Thoracic aorta (tissue), 2 donors: ENCODE data around the gene XYLT1. TPM values are rescaled to one million over a fixed set of nuclear protein-coding genes. Genes with fewer than 3 reads are reported as not detected.

Source experiments
- ATAC-seq: fragments of 150-250 bp; one replicate; pipeline ENCODE4 v1.8.0; 2017; ENCODE audit warnings: low read depth; ENCODE audit not compliant: insufficient number of reproducible peaks, low FRiP score
- DNase-seq: peaks from one replicate; pipeline ENCODE4 v3.0.0-alpha.2; 2020; ENCODE audit warnings: low spot score
- H3K27ac ChIP-seq, 2 donors: fragments of 200-600 bp; sonication (generic); 1 replicate in 1 of 2; 2 replicates in 1 of 2; pipeline ENCODE4 v1.5.1; 2016; ENCODE audit warnings: mild to moderate bottlenecking in 2 of 2, moderate library complexity in 2 of 2
- H3K27me3 ChIP-seq: fragments of 200-600 bp; sonication (generic); replicated peaks from 2 replicates; pipeline ENCODE4 v1.6.0; 2016; ENCODE audit warnings: mild to moderate bottlenecking; ENCODE audit not compliant: insufficient read depth
- H3K36me3 ChIP-seq: fragments of 200-600 bp; sonication (generic); one replicate; pipeline ENCODE4 v1.5.1; 2016
- H3K4me1 ChIP-seq, 2 donors: fragments of 200-600 bp; sonication (generic); 1 replicate in 1 of 2; 2 replicates in 1 of 2; pipeline versions ENCODE4 v1.5.1 to v1.6.0; 2016; ENCODE audit warnings: low read depth in 2 of 2, mild to moderate bottlenecking in 1 of 2; ENCODE audit not compliant: control insufficient read depth in 1 of 2
- H3K4me3 ChIP-seq: fragments of 200-600 bp; sonication (generic); 2 replicates; pipeline ENCODE4 v1.5.1; 2016; ENCODE audit warnings: mild to moderate bottlenecking
- H3K9me3 ChIP-seq: fragments of 200-600 bp; sonication (generic); 2 replicates; pipeline ENCODE4 v1.5.1; 2016
- total RNA-seq, 2 donors: library from RNA; depleted of rRNA; stranded (reverse); fragments of >200 nt; gene quantifications; one replicate each; pipeline versions ENCODE4 v1.1.0 to v1.2.3, GENCODE V29; 2016
- TF ChIP-seq, protein P1 (sequence below): fragments of 200-600 bp; sonication (generic); IDR thresholded peaks from one replicate; pipeline ENCODE4 v1.5.1; 2019; ENCODE audit warnings: antibody characterized with exemption

Gene XYLT1
- total RNA-seq, 2 donors from 2014 or later, result 13.1 to 22.5 TPM

DNA sequence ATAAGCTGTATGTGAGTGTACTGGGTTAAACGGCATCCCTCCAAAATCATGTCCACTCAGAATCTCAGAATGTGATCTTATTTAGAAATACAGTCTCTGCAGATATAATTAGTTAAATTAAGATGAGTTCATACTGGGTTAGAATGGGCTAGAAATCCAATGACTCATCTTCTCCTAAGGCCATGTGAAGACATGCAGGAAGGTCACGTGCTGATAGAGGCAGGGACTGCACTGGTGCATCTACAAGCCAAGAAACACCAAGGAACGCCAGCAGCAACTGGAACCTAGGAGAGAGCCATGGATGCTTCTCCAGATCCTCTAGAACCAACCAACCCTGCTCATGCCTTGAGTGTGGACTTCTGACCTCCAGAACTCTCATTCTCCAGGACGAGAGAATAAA, 241.0 kb downstream of the XYLT1 start:
- no peak overlapping the region for H3K4me3 ChIP-seq
- H3K36me3 ChIP-seq, result no peaks in the 10 kb centered on the region
- H3K4me1 ChIP-seq, result peaks cover 11 to 32% of the 10 kb centered on the region in 2 donors
- TF ChIP-seq, protein P1, sequence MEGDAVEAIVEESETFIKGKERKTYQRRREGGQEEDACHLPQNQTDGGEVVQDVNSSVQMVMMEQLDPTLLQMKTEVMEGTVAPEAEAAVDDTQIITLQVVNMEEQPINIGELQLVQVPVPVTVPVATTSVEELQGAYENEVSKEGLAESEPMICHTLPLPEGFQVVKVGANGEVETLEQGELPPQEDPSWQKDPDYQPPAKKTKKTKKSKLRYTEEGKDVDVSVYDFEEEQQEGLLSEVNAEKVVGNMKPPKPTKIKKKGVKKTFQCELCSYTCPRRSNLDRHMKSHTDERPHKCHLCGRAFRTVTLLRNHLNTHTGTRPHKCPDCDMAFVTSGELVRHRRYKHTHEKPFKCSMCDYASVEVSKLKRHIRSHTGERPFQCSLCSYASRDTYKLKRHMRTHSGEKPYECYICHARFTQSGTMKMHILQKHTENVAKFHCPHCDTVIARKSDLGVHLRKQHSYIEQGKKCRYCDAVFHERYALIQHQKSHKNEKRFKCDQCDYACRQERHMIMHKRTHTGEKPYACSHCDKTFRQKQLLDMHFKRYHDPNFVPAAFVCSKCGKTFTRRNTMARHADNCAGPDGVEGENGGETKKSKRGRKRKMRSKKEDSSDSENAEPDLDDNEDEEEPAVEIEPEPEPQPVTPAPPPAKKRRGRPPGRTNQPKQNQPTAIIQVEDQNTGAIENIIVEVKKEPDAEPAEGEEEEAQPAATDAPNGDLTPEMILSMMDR, result no peak
- no peaks in the 10 kb centered on the region for H3K9me3 ChIP-seq
- H3K27me3 ChIP-seq, result no peaks in the 10 kb centered on the region
- H3K27ac ChIP-seq, result no peak overlapping the region
- ATAC-seq, result no peak
- no peak for DNase-seq

DNA sequence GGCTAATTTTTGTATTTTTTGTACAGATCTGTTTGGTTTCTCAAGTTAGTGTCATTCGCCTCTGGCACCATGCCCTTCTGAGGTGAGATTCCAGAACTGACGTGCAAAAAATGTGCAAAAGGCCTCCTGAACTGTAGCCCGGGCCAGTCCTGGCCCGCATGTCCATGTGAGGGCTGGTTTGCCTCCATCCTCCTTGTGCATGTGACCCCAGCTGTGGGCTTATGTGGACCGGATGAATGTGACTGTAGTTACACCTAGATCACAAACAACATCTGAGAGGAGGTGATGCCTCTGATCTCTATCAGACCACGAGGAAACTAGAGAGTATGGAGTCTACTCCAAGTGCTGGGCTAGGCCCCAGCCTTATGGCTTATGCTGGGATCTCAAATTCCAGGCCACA, 241.6 kb downstream of the XYLT1 start:
- no peak overlapping the region for H3K4me3 ChIP-seq
- H3K27me3 ChIP-seq, result no peaks in the 10 kb centered on the region
- no peak for ATAC-seq
- H3K9me3 ChIP-seq, result no peaks in the 10 kb centered on the region
- H3K27ac ChIP-seq, result no peak overlapping the region
- TF ChIP-seq, protein P1, result no peak
- no peaks in the 10 kb centered on the region for H3K36me3 ChIP-seq
- peaks cover 16 to 36% of the 10 kb centered on the region in 2 donors for H3K4me1 ChIP-seq
- DNase-seq, result no peak

DNA sequence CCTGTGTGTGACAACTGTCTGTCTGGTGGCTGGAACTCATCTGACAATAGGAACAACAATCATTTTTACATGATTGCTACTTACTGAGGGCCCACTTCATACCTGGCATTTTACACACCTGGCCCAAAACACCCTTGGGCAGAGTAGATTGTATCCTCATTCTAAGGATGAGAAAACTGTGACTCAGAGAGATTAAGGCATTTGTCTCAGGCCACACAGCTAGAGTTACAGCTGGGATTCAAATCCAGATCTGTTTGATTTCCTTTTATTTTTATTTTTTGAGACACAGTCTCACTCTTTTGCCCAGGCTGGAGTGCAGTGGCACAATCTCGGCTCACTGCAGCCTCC, 242.1 kb downstream of the XYLT1 start:
- Histone ChIP-seq H3K9me3 (no peaks in the 10 kb centered on the region), H3K27ac (no peak overlapping the region), H3K4me1 (peaks cover 16 to 33% of the 10 kb centered on the region in 2 donors), H3K27me3 (no peaks in the 10 kb centered on the region), H3K36me3 (no peaks in the 10 kb centered on the region), H3K4me3 (no peak overlapping the region)
- no peak for ATAC-seq
- TF ChIP-seq, protein P1, result no peak
- no peak for DNase-seq

DNA sequence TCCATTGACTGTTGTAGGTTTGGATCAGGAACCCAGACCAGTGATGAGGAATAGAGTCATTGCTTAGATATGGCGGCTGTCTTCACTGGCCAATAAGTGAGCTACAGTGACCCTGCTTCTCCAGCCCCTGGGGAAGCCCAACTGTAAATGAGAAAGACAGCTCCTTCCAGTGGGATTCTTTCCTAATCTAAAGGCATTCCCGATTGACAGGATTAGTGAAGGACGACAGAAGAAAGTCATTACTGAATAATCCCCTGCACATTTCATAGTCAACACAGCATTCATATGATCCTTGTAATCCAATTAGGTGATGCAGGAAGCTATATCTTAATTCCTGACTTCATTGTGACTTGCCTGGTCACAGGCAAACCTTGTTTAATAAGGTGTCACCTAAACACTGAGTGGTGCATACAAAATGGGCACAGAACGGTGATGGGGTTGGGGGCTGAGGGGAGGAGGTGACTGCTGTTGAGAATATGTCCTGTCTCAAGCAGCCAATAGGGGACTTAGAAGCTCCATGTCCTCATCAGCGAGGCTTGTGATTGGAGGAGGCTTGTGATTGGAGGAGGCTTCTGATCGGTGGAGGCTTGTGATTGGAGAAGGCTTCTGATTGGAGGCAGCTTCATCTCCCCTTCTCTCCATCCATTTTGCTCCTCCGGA, 242.6 kb downstream of the XYLT1 start:
- TF ChIP-seq, protein P1, result no peak
- H3K4me1 ChIP-seq, result peaks cover 16 to 28% of the 10 kb centered on the region in 2 donors
- H3K4me3 ChIP-seq, result no peak overlapping the region
- ATAC-seq (no peak), DNase-seq (no peak)
- no peaks in the 10 kb centered on the region for H3K36me3 ChIP-seq
- H3K9me3 ChIP-seq, result no peaks in the 10 kb centered on the region
- H3K27ac ChIP-seq, result no peak overlapping the region
- no peaks in the 10 kb centered on the region for H3K27me3 ChIP-seq

DNA sequence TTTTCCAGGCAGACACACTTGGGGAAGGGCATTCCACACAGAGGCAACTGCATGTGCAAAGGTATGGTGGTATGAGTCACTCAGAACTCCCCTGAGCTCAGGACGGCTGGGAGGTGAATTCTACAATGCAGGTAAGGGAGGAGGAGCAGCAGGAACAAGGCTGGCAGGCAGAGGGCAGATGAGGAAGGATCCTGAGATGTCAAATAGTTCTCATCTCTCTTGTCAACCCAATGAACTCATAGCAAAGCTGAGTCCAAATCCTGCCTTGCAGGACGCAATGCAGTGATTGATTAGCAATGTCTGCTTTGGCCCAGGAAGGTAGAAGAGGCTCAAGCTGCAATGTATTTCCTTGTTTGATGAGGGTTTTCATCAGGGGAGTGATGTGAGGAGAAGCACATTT, 243.5 kb downstream of the XYLT1 start:
- Histone ChIP-seq H3K4me1 (peaks cover 16 to 23% of the 10 kb centered on the region in 2 donors), H3K9me3 (no peaks in the 10 kb centered on the region), H3K36me3 (no peaks in the 10 kb centered on the region), H3K27me3 (no peaks in the 10 kb centered on the region), H3K4me3 (no peak overlapping the region), H3K27ac (no peak overlapping the region)
- ATAC-seq, result no peak
- DNase-seq, result no peak
- TF ChIP-seq, protein P1, result no peak
